ENCODE results near the gene UBE2A.
A peak's percentile ranks its signal among the peaks of the same experiment; 100 is the strongest.

The UBE2A gene

DNA sequence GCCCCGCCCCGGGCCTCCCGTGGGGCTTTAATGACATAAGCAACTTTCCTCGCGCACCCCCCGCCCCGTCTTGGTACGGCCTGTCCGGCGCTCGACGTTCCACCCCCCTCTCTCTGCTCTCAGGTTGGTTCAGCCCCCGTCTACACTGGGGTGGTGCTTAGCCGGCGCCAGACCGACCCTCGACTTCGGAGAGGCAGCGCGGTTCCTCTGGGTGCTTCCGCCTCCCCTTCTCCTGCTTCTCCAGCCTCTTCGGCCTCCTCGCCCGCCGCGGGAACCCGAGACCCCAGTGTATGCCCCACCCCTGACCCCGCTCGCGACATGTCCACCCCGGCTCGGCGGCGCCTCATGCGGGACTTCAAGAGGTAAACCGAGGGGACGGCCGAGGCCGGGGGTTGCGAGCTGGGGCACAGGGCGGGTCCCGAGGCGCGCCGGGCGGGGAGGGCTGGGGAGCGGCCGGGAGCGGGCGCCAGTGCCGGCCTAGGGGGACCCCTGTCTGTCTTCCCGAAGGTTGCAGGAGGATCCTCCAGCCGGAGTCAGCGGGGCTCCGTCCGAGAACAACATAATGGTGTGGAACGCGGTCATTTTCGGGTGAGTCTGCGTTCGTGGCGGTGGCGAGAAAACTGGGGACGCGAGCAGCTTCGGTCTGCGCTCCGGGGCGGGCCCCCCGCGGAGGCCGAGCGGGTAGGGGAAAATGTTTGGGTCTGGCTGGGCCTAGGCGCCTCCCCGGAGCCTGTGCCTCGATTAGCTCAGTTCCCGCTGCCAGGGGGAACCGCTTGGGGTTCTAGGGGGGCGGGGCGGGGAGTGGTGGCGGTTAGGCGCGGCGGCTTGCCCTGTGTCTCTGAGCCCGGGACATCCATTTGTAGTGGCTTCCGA lies at the start of gene UBE2A:
TSS of gene UBE2A (plus strand) at position 170 of the 873 bp plus-strand sequence. CDS start at position 319, 149 bp downstream.
- H3K27ac ChIP-seq = peak within 1 kb of the TSS; percentile 51
- TF ChIP-seq ZFX (IDR thresholded peaks at IDR 0.05; ENCODE audit: borderline replicate concordance) = no peak
- TF ChIP-seq CTCF (IDR thresholded peaks at IDR 0.05) = 0 out of 2 replicates have a peak, but pooled peaks have one; percentile 14

- TF ChIP-seq ZFX (IDR thresholded peaks at IDR 0.05; ENCODE audit: borderline replicate concordance) (no peak), CTCF (IDR thresholded peaks at IDR 0.05) (no peak)
- no peak overlapping the region for H3K27ac ChIP-seq
Measured at GRCh38 chrX:119529345-119530276, 44.8 kb upstream of the UBE2A start.

- H3K27ac ChIP-seq = no peak overlapping the region
- TF ChIP-seq CTCF (IDR thresholded peaks at IDR 0.05) = no peak
- no peak for TF ChIP-seq ZFX (IDR thresholded peaks at IDR 0.05; ENCODE audit: borderline replicate concordance)
Measured at GRCh38 chrX:119537487-119537886, 36.9 kb upstream of the UBE2A start.

DNA sequence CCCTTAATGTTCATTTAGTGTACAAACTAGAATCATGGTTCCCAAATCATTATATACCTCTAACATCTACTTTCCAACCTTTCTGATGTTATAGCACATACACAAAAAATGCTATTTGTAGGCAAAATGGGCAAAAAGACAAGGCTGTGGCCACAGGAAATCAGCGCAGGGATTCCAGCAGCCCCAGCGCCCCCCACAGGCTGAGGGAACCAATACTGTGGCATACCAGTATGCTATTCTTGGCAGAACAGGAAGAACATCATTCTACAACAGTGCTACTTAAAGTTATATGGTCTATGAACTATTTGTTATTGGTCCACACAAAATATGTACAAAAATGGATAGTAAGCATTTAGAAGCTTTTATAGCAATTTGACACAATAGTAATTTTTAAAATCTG lies 34.5 kb upstream of the UBE2A start:
- no peak overlapping the region for H3K27ac ChIP-seq
- TF ChIP-seq CTCF (IDR thresholded peaks at IDR 0.05) (no peak), ZFX (IDR thresholded peaks at IDR 0.05; ENCODE audit: borderline replicate concordance) (no peak)

GRCh38 chrX:119541188-119541587 lies 33.2 kb upstream of the UBE2A start:
- H3K27ac ChIP-seq = no peak overlapping the region
- TF ChIP-seq ZFX (IDR thresholded peaks at IDR 0.05; ENCODE audit: borderline replicate concordance) (no peak), CTCF (IDR thresholded peaks at IDR 0.05) (no peak)

- no peak for TF ChIP-seq ZFX (IDR thresholded peaks at IDR 0.05; ENCODE audit: borderline replicate concordance)
- no peak for TF ChIP-seq CTCF (IDR thresholded peaks at IDR 0.05)
- H3K27ac ChIP-seq = no peak overlapping the region
Measured at GRCh38 chrX:119549327-119550016, 24.9 kb upstream of the UBE2A start.
